GM18526 (cell line): ENCODE data around the gene TMEM154.

Experiments used
- POLR2A ChIP-seq: IDR thresholded peaks from 3 replicates; pipeline ENCODE4 v1.6.1; 2011; ENCODE audit not compliant: insufficient read length; ENCODE audit errors: extremely low read depth

The TMEM154 gene

DNA sequence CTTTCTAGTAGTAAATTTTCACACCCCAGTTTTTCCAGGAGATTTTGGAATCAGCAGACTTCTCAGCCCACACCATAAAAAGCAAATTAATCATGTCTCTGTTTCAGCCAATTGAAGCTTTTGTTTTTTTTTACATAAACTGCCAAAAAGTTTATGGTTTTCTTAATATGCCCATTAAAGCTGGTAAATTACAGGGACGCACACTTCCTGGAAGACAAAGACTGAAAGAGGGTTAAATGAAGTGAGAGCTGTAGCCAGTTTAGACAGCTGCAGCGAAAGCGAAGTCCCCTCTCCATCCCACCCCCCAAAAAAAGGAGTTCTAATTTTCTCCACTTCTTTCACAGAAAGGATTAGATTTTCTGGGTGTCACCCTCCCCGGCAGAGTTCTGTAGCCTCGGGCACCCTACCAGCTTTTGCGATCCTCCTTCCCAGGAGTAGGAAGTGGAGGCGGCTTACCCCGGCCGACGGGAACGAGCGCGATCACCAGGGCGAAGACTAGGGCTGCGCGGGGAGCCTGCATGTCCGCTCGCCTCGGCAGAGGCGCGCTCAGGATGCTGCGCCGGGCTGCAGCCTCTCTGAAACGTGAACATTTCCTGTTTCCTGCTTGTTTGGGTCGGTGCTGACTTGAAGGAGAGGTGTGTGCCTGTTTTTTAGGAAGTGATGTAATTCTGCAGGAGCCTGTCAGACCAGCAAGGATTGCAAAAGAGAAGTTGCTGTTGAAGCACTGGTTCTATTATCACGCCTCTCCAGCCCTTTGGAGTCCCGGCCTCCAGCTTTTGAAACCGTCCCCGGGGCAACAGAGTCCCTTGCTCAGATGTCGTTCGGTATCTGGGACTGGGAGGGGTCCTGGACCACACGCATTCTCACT, at the start of gene TMEM154:
TMEM154 (minus strand) TSS at position 584 of the 868 bp plus-strand sequence; CDS start at position 520, 64 bp downstream.
- TF ChIP-seq POLR2A: peak; percentile 91

- no peak for TF ChIP-seq POLR2A
These were observed 49.7 kb upstream of the TMEM154 start for GRCh38 chr4:152729466-152729865.

- TF ChIP-seq POLR2A: no peak
These were observed 48.5 kb upstream of the TMEM154 start for GRCh38 chr4:152728343-152728742.

GRCh38 chr4:152727784-152728183, 48.0 kb upstream of the TMEM154 start:
- no peak for TF ChIP-seq POLR2A

- TF ChIP-seq POLR2A: no peak
These were observed 44.7 kb upstream of the TMEM154 start for GRCh38 chr4:152724494-152724893.

GRCh38 chr4:152723236-152723635, 43.4 kb upstream of the TMEM154 start:
- TF ChIP-seq POLR2A: no peak

GRCh38 chr4:152719801-152720556, 40.2 kb upstream of the TMEM154 start:
- no peak for TF ChIP-seq POLR2A

- no peak for TF ChIP-seq POLR2A
These were observed 39.5 kb upstream of the TMEM154 start for GRCh38 chr4:152719291-152719690.

GRCh38 chr4:152715076-152715475, 35.3 kb upstream of the TMEM154 start:
- TF ChIP-seq POLR2A: no peak

GRCh38 chr4:152713951-152714705, 34.3 kb upstream of the TMEM154 start:
- TF ChIP-seq POLR2A: no peak

GRCh38 chr4:152709675-152710438, 30.1 kb upstream of the TMEM154 start:
- TF ChIP-seq POLR2A: no peak

- no peak for TF ChIP-seq POLR2A
These were observed 29.0 kb upstream of the TMEM154 start for GRCh38 chr4:152708796-152709195.

GRCh38 chr4:152708361-152708760, 28.6 kb upstream of the TMEM154 start:
- TF ChIP-seq POLR2A: no peak

- no peak for TF ChIP-seq POLR2A
These were observed 27.8 kb upstream of the TMEM154 start for GRCh38 chr4:152707632-152708031.

DNA sequence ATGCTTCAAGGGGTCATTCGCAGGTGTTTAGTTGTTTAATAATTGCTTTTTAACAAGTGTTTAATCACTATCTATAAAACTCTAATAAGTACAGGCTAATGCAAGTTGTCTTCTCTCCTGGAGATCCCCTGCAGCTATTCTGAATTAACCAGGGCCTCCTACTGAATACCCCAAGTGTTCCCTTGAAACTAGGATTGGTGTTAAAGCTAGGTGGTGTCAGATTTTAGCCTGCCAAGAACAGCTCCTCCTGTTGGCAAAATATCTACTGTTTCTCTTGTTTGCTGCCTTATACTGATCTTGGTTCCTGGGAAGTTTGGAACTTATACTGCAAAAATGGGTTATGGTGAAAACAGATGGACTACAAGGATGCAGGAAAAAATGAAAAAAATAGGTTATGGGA, 26.1 kb upstream of the TMEM154 start:
- TF ChIP-seq POLR2A: no peak
